Right lobe of liver (tissue), 6 donors: ENCODE measurements around the gene PTBP3. TPM values are rescaled to one million over a fixed set of nuclear protein-coding genes. Genes with fewer than 3 reads are reported as not detected.

Experiments used
- ATAC-seq, 4 donors: fragments of 200-7000 bp; cut with Tn5 transposase; one replicate each; pipeline ENCODE4 v1.9.1; 2020; ENCODE audit warnings: mild to moderate bottlenecking in 4 of 4, moderate library complexity in 4 of 4
- DNase-seq, 3 donors: peaks; one replicate each; pipeline ENCODE4 v3.0.0-alpha.2; 2020
- H3K27ac ChIP-seq, 3 donors: fragments of 200-600 bp; one replicate each; pipeline ENCODE4 v1.8.0; 2022
- H3K27me3 ChIP-seq, 2 donors: fragments of 200-600 bp; one replicate each; pipeline ENCODE4 v1.8.0; 2022
- H3K36me3 ChIP-seq, 4 donors: fragments of 200-600 bp; sonication (generic) in 1 of 4; one replicate each; pipeline versions ENCODE4 v1.5.1 to v1.8.0; 2017 to 2022; ENCODE audit warnings: control low read depth in 1 of 4
- H3K4me1 ChIP-seq, 4 donors: fragments of 200-600 bp; sonication (generic) in 1 of 4; one replicate each; pipeline versions ENCODE4 v1.5.1 to v1.8.0; 2017 to 2022; ENCODE audit warnings: control low read depth in 1 of 4
- H3K4me3 ChIP-seq, 3 donors: fragments of 200-600 bp; one replicate each; pipeline ENCODE4 v1.8.0; 2022
- H3K9me3 ChIP-seq, 4 donors: fragments of 200-600 bp; sonication (generic) in 1 of 4; one replicate each; pipeline versions ENCODE4 v1.5.1 to v1.8.0; 2017 to 2022; ENCODE audit warnings: control low read depth in 1 of 4
- POLR2A ChIP-seq: fragments of 450-650 bp; IDR thresholded peaks from one replicate; pipeline ENCODE4 v1.6.1; 2017; ENCODE audit warnings: antibody characterized with exemption, mild to moderate bottlenecking
- WGBS: methylation state at CpG from one replicate; pipeline ENCODE4 v1.1.6; 2018; ENCODE audit warnings: low coverage, low lambda C conversion rate; ENCODE audit not compliant: insufficient coverage; ENCODE audit errors: missing lambda C conversion rate; 5-methylcytosine and 5-hydroxymethylcytosine counted together
- intact Hi-C, 2 donors: fragments of 100-400 bp; cut with DNase I; formaldehyde crosslinking; loops; one replicate each; pipeline versions ENCODE4 v1.11.2 to v1.14.1; 2022
- total RNA-seq, 6 experiments: library from RNA; depleted of rRNA in 2 of 6; stranded (reverse); fragments of >200 nt in 2 of 6; fragmentation: NEBNext Ultra II Directional in 3 of 6; extraction: Animal tissue kit (Norgen Biotek cat#: 25700) in 3 of 6; gene quantifications; one replicate each; pipeline versions ENCODE4 v1.1.0 to v1.2.4, GENCODE V29; 2016 to 2023
- TF ChIP-seq, protein P1 (sequence below), 4 donors: fragments of 200-600 bp in 3 of 4; fragments of 450-650 bp in 1 of 4; IDR thresholded peaks; one replicate each; pipeline versions ENCODE4 v1.5.1 to v1.8.0; 2016 to 2022; ENCODE audit warnings: antibody characterized with exemption in 4 of 4, mild to moderate bottlenecking in 2 of 4
- donor health status: DM: no; HTN: yes; CAD: no.
- donor health status: DM: no; HTN: no; CAD: no.
- donor health status: DM: no; HTN: no; CAD: no.
- donor health status: DM: no; HTN: yes; CAD: no.
- donor health status: DM: no; HTN: yes; CAD: no.

Gene PTBP3
- total RNA-seq, 6 experiments from 2014 or later = 16.3 to 29.9 (median 19.3) TPM

DNA sequence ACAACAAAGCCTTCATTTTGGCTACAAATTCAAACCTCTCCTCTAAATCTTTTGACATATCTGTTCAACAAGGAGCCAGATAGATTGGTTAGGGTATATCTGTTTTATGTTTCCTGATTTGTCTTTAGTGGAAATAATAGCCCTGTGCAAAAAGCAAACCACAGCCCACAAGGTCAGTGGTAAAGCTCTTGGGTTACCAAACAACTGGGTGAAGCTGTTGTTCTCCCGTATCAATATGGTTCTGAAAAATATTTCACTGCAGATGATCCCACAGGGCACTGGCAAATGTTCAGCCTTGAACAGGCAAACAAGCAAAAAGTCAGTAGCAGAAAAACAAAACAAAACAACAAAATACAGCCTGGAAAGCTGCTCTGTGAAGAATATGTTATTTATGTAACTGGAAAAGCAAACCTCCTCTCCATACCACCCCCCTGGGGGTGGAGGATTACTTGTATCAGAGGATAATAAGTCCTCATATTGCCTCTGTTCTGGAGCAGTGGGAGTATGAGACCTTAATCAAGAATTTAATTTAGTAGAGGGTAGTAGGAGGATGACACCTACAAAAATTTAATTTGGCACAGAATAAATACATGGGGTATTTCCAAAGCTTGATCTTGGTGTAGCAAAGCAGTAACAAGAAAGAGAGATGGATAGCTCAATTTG, 20.8 kb upstream of the PTBP3 start:
- 23% methylated on average over 1 of the region's 1 CpG for WGBS
- DNase-seq = no peak
- ATAC-seq = no peak
- Histone ChIP-seq H3K27ac (peak overlapping the region in 1 of 3 donors; percentile 29), H3K27me3 (no peaks in the 10 kb centered on the region), H3K4me1 (peaks cover 0 to 35% (median 7%) of the 10 kb centered on the region in 4 donors), H3K9me3 (no peaks in the 10 kb centered on the region), H3K4me3 (no peak overlapping the region), H3K36me3 (no peaks in the 10 kb centered on the region)
- intact Hi-C loops = no loop called here
- no peak for TF ChIP-seq POLR2A
- TF ChIP-seq, protein P1, sequence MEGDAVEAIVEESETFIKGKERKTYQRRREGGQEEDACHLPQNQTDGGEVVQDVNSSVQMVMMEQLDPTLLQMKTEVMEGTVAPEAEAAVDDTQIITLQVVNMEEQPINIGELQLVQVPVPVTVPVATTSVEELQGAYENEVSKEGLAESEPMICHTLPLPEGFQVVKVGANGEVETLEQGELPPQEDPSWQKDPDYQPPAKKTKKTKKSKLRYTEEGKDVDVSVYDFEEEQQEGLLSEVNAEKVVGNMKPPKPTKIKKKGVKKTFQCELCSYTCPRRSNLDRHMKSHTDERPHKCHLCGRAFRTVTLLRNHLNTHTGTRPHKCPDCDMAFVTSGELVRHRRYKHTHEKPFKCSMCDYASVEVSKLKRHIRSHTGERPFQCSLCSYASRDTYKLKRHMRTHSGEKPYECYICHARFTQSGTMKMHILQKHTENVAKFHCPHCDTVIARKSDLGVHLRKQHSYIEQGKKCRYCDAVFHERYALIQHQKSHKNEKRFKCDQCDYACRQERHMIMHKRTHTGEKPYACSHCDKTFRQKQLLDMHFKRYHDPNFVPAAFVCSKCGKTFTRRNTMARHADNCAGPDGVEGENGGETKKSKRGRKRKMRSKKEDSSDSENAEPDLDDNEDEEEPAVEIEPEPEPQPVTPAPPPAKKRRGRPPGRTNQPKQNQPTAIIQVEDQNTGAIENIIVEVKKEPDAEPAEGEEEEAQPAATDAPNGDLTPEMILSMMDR (IDR thresholded peaks at IDR 0.05) = no peak

DNA sequence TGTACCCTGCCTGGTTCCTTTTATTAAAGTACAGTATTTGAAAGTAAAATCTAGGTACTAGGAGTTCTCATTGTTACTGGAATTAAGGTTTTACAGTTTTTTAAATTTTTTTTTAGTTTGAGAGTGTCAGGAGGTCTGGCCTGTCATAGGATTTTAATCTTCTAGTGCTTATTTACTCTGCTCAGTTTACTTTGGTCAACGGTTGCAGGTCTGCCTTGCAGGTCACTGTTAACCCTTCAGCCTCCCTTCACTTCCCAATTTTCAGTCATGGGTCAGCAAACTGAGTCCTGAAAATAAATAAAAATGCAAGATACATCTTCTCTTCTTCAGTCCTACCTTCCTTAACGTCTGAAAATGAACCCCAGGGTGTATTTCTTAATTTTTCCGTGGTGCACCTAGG, 18.8 kb upstream of the PTBP3 start:
- ATAC-seq (peak; percentile 60 to 72 (median 68)), DNase-seq (no peak)
- 19% methylated on average over 3 of the region's 3 CpGs for WGBS
- Histone ChIP-seq H3K9me3 (no peaks in the 10 kb centered on the region), H3K36me3 (no peaks in the 10 kb centered on the region), H3K4me1 (peaks cover 0 to 41% (median 7%) of the 10 kb centered on the region in 4 donors), H3K27me3 (no peaks in the 10 kb centered on the region), H3K4me3 (no peak overlapping the region), H3K27ac (peak overlapping the region in 2 of 3 donors; percentile 32 to 73)
- intact Hi-C loops = no loop called here
- TF ChIP-seq POLR2A = no peak
- TF ChIP-seq, protein P1 (IDR thresholded peaks at IDR 0.05) = no peak

DNA sequence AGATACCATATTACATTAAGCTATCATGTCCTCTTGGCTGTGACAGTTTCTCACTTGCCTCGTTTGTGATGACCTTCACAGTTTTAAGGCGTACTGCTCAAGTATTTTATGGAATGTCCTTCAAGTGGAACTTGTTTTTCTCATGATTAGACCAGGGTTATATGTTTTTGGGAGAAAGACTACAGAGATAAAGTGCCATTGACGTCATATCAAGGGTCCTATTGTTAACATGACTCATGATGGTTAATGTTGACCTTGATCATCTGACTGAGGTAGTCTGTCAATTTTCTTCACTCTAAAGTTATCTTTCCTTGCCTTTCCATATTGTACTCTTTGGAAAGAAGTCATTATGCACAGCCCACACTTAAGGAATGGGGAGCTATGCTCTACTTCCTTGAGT, 17.8 kb upstream of the PTBP3 start:
- TF ChIP-seq, protein P1 (IDR thresholded peaks at IDR 0.05) = no peak
- no peak for TF ChIP-seq POLR2A
- H3K36me3 ChIP-seq = no peaks in the 10 kb centered on the region
- peaks cover 0 to 41% (median 7%) of the 10 kb centered on the region in 4 donors for H3K4me1 ChIP-seq
- no peak for DNase-seq
- 57% methylated on average over 3 of the region's 3 CpGs for WGBS
- ATAC-seq = no peak
- H3K27me3 ChIP-seq = no peaks in the 10 kb centered on the region
- H3K9me3 ChIP-seq = no peaks in the 10 kb centered on the region
- H3K4me3 ChIP-seq = no peak overlapping the region
- intact Hi-C loops = no loop called here
- H3K27ac ChIP-seq = no peak overlapping the region

DNA sequence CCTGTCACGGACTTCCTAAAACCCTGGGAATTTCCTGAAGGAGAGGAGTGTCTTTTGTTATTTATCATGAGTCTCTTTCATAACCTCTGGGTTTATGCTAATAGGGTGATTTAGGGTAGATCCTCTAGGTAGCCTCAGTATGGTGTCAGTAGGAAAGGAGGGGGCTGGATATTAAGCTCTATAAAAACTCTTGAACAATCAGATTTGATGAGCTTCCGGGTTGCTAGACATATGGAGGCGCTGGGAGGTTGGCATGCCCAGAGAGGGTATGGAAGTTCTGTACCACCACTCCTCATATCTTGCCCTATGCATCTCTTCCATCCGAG, 15.6 kb upstream of the PTBP3 start:
- H3K36me3 ChIP-seq = no peaks in the 10 kb centered on the region
- H3K4me3 ChIP-seq = peak overlapping the region; percentile 31 to 53 (median 39)
- H3K4me1 ChIP-seq = peaks cover 0 to 40% (median 7%) of the 10 kb centered on the region in 4 donors
- H3K9me3 ChIP-seq = no peaks in the 10 kb centered on the region
- no peak for DNase-seq
- no peaks in the 10 kb centered on the region for H3K27me3 ChIP-seq
- intact Hi-C loops = no loop called here
- no peak for TF ChIP-seq POLR2A
- TF ChIP-seq, protein P1 (IDR thresholded peaks at IDR 0.05) = no peak
- peak overlapping the region; percentile 54 to 70 (median 59) for H3K27ac ChIP-seq
- WGBS = 58% methylated on average over 4 of the region's 4 CpGs
- peak; percentile 16 to 27 (median 18) for ATAC-seq
